Neutrophil (primary cell): ENCODE data around the gene DDX18.

Source experiments
- H3K27ac ChIP-seq: fragments of 200-600 bp; sonication (generic); 2 replicates; pipeline ENCODE4 v1.5.1; 2016; ENCODE audit warnings: mild to moderate bottlenecking, moderate library complexity
- H3K27me3 ChIP-seq: fragments of 200-600 bp; sonication (generic); 2 replicates; pipeline ENCODE4 v1.6.0; 2016; ENCODE audit warnings: mild to moderate bottlenecking
- H3K36me3 ChIP-seq: fragments of 200-600 bp; sonication (generic); 2 replicates; pipeline ENCODE4 v1.5.1; 2017
- H3K4me1 ChIP-seq, 2 experiments: fragments of 200-600 bp in 1 of 2; sonication (generic) in 1 of 2; 1 replicate in 1 of 2; 2 replicates in 1 of 2; pipeline versions ENCODE4 v1.5.1 to v1.6.1; 2013 to 2016; ENCODE audit warnings: low read depth in 1 of 2, low read length in 1 of 2, mild to moderate bottlenecking in 1 of 2, moderate library complexity in 1 of 2; ENCODE audit not compliant: control insufficient read depth in 1 of 2, insufficient read depth in 1 of 2
- H3K4me3 ChIP-seq, 2 experiments: fragments of 200-600 bp in 1 of 2; sonication (generic) in 1 of 2; 1 replicate in 1 of 2; 2 replicates in 1 of 2; pipeline ENCODE4 v1.5.1; 2013 to 2016; ENCODE audit warnings: low read depth in 1 of 2, low read length in 1 of 2, mild to moderate bottlenecking in 1 of 2, moderate library complexity in 1 of 2
- H3K9me3 ChIP-seq: fragments of 200-600 bp; sonication (generic); 2 replicates; pipeline ENCODE4 v1.5.1; 2016
- TF ChIP-seq, protein P1 (sequence below): fragments of 200-600 bp; sonication (generic); IDR thresholded peaks from 2 replicates; pipeline ENCODE4 v1.5.1; 2016; ENCODE audit warnings: antibody characterized with exemption

DDX18 gene

DNA sequence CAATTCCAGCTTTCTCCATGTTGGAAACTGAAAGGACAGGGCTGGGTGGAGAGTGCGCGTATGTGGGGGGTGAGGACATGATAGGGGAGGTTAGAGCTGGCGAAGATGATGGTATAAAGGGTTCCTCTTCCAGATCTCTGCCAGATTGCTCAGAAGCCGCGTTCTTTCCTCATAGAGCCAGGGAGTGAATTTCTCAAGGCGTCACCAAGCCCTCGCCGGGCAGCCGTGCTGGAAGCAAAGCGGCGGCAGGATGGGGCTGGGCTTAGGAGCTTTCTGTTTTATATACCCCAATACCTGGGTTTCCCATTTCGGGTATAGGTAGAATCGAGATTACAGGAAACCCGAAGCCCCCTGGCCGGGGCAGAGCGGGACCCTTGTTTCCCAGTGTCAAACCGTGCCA lies 43.8 kb downstream of the DDX18 start:
- H3K27me3 ChIP-seq: peaks cover 83% of the 10 kb centered on the region
- TF ChIP-seq, protein P1, sequence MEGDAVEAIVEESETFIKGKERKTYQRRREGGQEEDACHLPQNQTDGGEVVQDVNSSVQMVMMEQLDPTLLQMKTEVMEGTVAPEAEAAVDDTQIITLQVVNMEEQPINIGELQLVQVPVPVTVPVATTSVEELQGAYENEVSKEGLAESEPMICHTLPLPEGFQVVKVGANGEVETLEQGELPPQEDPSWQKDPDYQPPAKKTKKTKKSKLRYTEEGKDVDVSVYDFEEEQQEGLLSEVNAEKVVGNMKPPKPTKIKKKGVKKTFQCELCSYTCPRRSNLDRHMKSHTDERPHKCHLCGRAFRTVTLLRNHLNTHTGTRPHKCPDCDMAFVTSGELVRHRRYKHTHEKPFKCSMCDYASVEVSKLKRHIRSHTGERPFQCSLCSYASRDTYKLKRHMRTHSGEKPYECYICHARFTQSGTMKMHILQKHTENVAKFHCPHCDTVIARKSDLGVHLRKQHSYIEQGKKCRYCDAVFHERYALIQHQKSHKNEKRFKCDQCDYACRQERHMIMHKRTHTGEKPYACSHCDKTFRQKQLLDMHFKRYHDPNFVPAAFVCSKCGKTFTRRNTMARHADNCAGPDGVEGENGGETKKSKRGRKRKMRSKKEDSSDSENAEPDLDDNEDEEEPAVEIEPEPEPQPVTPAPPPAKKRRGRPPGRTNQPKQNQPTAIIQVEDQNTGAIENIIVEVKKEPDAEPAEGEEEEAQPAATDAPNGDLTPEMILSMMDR: no peak
- no peaks in the 10 kb centered on the region for H3K4me1 ChIP-seq
- no peak overlapping the region for H3K4me3 ChIP-seq
- H3K36me3 ChIP-seq: no peaks in the 10 kb centered on the region
- H3K9me3 ChIP-seq: peaks cover 5% of the 10 kb centered on the region
- no peak overlapping the region for H3K27ac ChIP-seq

DNA sequence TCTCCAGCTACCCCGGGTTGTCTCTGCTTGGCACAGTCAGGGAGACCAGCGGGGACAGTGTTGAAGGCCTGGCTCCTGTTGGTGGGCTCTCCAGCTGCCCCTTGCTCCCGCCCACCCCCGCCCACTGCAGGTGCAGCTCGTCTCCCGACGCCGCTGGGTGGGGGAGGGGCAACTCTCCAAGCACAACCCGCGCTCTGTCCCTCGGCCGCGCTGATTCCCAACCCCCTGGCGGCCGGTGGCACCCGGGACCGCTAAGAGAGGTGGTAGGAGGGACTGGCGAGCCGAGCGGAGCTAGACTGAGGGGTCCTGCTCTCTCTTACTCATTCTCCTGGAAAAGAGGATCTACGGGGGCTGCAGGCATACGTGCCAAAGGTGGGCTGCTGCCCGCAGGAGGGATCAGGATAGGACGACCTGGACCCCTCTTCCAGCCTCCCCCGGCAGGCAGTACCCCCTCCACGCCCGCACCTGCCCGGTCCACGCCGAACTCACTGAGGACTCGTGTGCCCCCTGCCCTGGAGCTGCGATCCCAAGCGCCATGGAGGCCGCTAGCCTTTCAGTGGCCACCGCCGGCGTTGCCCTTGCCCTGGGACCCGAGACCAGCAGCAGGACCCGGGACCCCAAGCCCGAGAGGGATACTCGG lies 44.5 kb downstream of the DDX18 start:
- Histone ChIP-seq H3K27ac (no peak overlapping the region), H3K27me3 (peaks cover 77% of the 10 kb centered on the region), H3K9me3 (peaks cover 5% of the 10 kb centered on the region), H3K4me3 (no peak overlapping the region), H3K36me3 (no peaks in the 10 kb centered on the region), H3K4me1 (no peaks in the 10 kb centered on the region)
- TF ChIP-seq, protein P1: no peak

DNA sequence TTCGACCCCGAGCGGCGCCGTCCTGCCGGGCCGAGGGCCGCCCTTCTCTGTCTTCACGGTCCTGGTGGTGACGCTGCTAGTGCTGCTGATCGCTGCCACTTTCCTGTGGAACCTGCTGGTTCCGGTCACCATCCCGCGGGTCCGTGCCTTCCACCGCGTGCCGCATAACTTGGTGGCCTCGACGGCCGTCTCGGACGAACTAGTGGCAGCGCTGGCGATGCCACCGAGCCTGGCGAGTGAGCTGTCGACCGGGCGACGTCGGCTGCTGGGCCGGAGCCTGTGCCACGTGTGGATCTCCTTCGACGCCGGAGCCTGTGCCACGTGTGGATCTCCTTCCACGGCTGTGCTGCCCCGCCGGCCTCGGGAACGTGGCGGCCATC lies 45.0 kb downstream of the DDX18 start:
- Histone ChIP-seq H3K36me3 (no peaks in the 10 kb centered on the region), H3K4me1 (no peaks in the 10 kb centered on the region), H3K27ac (no peak overlapping the region), H3K9me3 (peaks cover 5% of the 10 kb centered on the region), H3K27me3 (peaks cover 74% of the 10 kb centered on the region), H3K4me3 (no peak overlapping the region)
- TF ChIP-seq, protein P1: no peak

DNA sequence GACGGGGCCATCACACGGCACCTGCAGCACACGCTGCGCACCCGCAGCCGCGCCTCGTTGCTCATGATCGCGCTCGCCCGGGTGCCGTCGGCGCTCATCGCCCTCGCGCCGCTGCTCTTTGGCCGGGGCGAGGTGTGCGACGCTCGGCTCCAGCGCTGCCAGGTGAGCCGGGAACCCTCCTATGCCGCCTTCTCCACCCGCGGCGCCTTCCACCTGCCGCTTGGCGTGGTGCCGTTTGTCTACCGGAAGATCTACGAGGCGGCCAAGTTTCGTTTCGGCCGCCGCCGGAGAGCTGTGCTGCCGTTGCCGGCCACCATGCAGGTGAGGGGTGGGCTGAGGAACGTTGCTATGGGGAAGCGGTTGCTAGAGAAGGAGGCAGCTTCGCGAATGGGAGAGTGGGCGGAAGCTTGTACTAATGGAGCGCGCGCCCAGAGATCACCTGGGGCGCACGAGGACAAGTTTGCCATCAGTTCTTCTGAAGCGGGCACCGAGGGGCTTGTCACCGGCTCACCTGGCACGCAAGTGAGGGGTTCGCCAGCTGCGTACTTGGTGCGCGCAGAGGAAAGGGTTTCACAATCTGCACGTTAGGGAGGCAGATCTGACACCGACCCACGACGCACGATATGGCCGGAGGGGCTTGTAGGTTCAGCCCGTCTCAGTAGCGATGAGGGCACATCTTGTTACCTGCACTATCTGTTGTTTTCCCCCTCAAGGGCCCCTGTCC lies 45.6 kb downstream of the DDX18 start:
- Histone ChIP-seq H3K27me3 (peaks cover 70% of the 10 kb centered on the region), H3K4me3 (no peak overlapping the region), H3K36me3 (no peaks in the 10 kb centered on the region), H3K9me3 (peaks cover 5% of the 10 kb centered on the region), H3K4me1 (no peaks in the 10 kb centered on the region), H3K27ac (no peak overlapping the region)
- TF ChIP-seq, protein P1: no peak

DNA sequence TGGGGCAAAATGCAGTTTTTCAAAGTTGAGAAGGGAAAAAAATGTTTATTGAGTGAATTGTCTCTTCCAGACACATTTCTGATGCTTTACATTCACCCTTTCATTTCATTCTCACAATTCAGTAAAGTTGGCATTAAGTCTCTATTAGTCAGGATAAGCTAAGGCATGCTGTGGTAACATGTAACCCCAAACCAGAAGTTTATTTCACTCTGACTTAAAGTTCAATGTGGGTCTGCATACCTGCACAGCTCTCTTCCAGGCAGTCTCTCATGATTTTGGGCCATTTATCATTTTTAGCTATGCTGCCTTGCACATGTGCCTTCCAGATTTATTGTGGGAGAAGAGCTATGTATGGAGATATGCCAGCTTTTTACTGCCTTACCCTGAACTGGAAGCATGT lies 48.0 kb downstream of the DDX18 start:
- no peaks in the 10 kb centered on the region for H3K36me3 ChIP-seq
- H3K27me3 ChIP-seq: peaks cover 56% of the 10 kb centered on the region
- H3K4me1 ChIP-seq: no peaks in the 10 kb centered on the region
- TF ChIP-seq, protein P1: no peak
- H3K9me3 ChIP-seq: peaks cover 5% of the 10 kb centered on the region
- H3K4me3 ChIP-seq: no peak overlapping the region
- H3K27ac ChIP-seq: no peak overlapping the region
